ENCODE data around the gene PAWR. TPM values are rescaled to one million over a fixed set of nuclear protein-coding genes. Genes with fewer than 3 reads are reported as not detected.
A peak's percentile ranks its signal among the peaks of the same experiment; 100 is the strongest.

Gene PAWR
- total and polyA plus RNA-seq, 2 of the 13 experiments (the other 11 are each of a cell fraction or from before 2014, with no cell fraction given): 29.1 to 36.1 TPM

DNA sequence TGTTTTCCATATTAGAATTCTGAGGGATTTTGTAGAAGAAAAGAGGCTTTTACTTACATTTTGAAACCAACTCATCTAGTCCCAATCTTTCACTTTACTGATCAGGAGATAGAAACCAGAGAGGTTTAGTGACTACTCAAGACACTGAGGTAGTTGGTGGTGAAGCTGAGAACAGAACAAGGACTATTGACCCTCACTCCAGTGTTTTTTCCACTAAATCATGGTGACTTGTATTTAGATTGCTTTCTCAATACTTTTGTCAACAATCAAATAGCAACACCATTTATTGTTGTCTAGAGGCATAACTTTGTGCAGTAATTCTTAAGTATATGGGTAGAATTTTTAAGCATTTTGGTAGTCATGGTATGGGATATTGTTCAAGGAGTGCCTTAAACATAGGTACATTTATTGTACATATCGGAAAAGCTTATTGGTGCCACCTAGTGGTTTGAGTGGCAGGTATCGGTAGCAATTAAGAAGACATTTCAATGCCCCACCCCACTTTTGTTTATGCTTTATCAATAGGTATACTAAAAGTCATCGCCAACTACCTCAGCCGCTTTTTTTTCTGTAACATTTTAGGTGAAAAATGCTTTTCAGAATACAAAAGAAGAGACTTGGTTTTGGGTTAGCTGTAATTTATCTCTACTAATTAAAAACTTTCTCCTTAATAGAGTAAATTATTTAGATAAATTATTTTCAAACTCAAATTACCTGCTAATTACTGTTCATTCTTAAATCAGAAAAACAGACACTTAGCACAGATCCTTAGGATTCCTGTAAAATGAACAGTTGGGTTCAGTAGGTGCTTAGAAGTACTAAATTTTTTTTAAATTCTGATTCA is 47.3 kb upstream of the PAWR start (continued):
- TF ChIP-seq, protein P1, sequence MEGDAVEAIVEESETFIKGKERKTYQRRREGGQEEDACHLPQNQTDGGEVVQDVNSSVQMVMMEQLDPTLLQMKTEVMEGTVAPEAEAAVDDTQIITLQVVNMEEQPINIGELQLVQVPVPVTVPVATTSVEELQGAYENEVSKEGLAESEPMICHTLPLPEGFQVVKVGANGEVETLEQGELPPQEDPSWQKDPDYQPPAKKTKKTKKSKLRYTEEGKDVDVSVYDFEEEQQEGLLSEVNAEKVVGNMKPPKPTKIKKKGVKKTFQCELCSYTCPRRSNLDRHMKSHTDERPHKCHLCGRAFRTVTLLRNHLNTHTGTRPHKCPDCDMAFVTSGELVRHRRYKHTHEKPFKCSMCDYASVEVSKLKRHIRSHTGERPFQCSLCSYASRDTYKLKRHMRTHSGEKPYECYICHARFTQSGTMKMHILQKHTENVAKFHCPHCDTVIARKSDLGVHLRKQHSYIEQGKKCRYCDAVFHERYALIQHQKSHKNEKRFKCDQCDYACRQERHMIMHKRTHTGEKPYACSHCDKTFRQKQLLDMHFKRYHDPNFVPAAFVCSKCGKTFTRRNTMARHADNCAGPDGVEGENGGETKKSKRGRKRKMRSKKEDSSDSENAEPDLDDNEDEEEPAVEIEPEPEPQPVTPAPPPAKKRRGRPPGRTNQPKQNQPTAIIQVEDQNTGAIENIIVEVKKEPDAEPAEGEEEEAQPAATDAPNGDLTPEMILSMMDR (CRISPR knock-in tag; IDR thresholded peaks at IDR 0.05): peak; percentile 77
- TF ChIP-seq, protein P2, sequence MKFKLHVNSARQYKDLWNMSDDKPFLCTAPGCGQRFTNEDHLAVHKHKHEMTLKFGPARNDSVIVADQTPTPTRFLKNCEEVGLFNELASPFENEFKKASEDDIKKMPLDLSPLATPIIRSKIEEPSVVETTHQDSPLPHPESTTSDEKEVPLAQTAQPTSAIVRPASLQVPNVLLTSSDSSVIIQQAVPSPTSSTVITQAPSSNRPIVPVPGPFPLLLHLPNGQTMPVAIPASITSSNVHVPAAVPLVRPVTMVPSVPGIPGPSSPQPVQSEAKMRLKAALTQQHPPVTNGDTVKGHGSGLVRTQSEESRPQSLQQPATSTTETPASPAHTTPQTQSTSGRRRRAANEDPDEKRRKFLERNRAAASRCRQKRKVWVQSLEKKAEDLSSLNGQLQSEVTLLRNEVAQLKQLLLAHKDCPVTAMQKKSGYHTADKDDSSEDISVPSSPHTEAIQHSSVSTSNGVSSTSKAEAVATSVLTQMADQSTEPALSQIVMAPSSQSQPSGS (CRISPR knock-in tag; IDR thresholded peaks at IDR 0.05): no peak
- TF ChIP-seq DNMT1 (CRISPR knock-in tag; IDR thresholded peaks at IDR 0.05): no peak
- no peak for TF ChIP-seq EEA1 (CRISPR knock-in tag; IDR thresholded peaks at IDR 0.05; ENCODE audit: borderline replicate concordance)
- TF ChIP-seq ZBTB8A (CRISPR knock-in tag; IDR thresholded peaks at IDR 0.05; ENCODE audit: borderline replicate concordance, low read depth): no peak
- peak; percentile 87 for TF ChIP-seq STAG1 (CRISPR knock-in tag; IDR thresholded peaks at IDR 0.05)
- TF ChIP-seq ZNF766 (CRISPR knock-in tag; IDR thresholded peaks at IDR 0.05; ENCODE audit: borderline replicate concordance): no peak
- TF ChIP-seq PAX8 (CRISPR knock-in tag; IDR thresholded peaks at IDR 0.05; ENCODE audit: borderline replicate concordance): no peak
- peak; percentile 17 for TF ChIP-seq TEAD3 (CRISPR knock-in tag; optimal IDR thresholded peaks at IDR 0.05; ENCODE audit: borderline replicate concordance)
- no peak for TF ChIP-seq ZNF253 (CRISPR knock-in tag; IDR thresholded peaks at IDR 0.05; ENCODE audit: borderline replicate concordance)
- no peak for TF ChIP-seq ZMAT3 (CRISPR knock-in tag; conservative IDR thresholded peaks at IDR 0.05)
- TF ChIP-seq, protein P3, sequence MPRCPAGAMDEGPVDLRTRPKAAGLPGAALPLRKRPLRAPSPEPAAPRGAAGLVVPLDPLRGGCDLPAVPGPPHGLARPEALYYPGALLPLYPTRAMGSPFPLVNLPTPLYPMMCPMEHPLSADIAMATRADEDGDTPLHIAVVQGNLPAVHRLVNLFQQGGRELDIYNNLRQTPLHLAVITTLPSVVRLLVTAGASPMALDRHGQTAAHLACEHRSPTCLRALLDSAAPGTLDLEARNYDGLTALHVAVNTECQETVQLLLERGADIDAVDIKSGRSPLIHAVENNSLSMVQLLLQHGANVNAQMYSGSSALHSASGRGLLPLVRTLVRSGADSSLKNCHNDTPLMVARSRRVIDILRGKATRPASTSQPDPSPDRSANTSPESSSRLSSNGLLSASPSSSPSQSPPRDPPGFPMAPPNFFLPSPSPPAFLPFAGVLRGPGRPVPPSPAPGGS (CRISPR knock-in tag; IDR thresholded peaks at IDR 0.05): no peak
- no peak for TF ChIP-seq KLF16 (CRISPR knock-in tag; IDR thresholded peaks at IDR 0.05)
- TF ChIP-seq SMC3 (IDR thresholded peaks at IDR 0.05; ENCODE audit: low read length): peak; percentile 81
- TF ChIP-seq ZMYM4 (CRISPR knock-in tag; IDR thresholded peaks at IDR 0.05): no peak
- no peak for TF ChIP-seq ZNF549 (CRISPR knock-in tag; IDR thresholded peaks at IDR 0.05)
- TF ChIP-seq KLF12 (CRISPR knock-in tag; IDR thresholded peaks at IDR 0.05; ENCODE audit: borderline replicate concordance): 0 out of 2 replicates have a peak, but pooled peaks have one; percentile 15
- TF ChIP-seq, protein P4, sequence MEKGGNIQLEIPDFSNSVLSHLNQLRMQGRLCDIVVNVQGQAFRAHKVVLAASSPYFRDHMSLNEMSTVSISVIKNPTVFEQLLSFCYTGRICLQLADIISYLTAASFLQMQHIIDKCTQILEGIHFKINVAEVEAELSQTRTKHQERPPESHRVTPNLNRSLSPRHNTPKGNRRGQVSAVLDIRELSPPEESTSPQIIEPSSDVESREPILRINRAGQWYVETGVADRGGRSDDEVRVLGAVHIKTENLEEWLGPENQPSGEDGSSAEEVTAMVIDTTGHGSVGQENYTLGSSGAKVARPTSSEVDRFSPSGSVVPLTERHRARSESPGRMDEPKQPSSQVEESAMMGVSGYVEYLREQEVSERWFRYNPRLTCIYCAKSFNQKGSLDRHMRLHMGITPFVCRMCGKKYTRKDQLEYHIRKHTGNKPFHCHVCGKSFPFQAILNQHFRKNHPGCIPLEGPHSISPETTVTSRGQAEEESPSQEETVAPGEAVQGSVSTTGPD (CRISPR knock-in tag; IDR thresholded peaks at IDR 0.05): no peak
- TF ChIP-seq ZFP36L1 (CRISPR knock-in tag; IDR thresholded peaks at IDR 0.05): no peak
- TF ChIP-seq PPARG (CRISPR knock-in tag; conservative IDR thresholded peaks at IDR 0.05): 0 out of 2 replicates have a peak, but pooled peaks have one; percentile 18
- 0 out of 2 replicates have a peak, but pooled peaks have one; percentile 23 for TF ChIP-seq TARDBP (CRISPR knock-in tag; IDR thresholded peaks at IDR 0.05)
- TF ChIP-seq MTF2 (CRISPR knock-in tag; IDR thresholded peaks at IDR 0.05; ENCODE audit: borderline replicate concordance): no peak
